GM12875 (cell line): Measurements from ENCODE around the gene MED29.

Source experiments
- H3K4me3 ChIP-seq: one replicate; pipeline ENCODE4 v1.5.1; 2011; ENCODE audit warnings: low read depth, low read length, control low read depth
- CTCF ChIP-seq: IDR thresholded peaks from 2 replicates; pipeline ENCODE4 v1.5.1; 2011; ENCODE audit warnings: low read depth, mild to moderate bottlenecking, control low read depth, inconsistent platforms, low read length, moderate library complexity, borderline replicate concordance; ENCODE audit not compliant: insufficient read depth

MED29 gene

GRCh38 chr19:39436350-39436716, 45.2 kb downstream of the MED29 start:
- no peak for TF ChIP-seq CTCF

DNA sequence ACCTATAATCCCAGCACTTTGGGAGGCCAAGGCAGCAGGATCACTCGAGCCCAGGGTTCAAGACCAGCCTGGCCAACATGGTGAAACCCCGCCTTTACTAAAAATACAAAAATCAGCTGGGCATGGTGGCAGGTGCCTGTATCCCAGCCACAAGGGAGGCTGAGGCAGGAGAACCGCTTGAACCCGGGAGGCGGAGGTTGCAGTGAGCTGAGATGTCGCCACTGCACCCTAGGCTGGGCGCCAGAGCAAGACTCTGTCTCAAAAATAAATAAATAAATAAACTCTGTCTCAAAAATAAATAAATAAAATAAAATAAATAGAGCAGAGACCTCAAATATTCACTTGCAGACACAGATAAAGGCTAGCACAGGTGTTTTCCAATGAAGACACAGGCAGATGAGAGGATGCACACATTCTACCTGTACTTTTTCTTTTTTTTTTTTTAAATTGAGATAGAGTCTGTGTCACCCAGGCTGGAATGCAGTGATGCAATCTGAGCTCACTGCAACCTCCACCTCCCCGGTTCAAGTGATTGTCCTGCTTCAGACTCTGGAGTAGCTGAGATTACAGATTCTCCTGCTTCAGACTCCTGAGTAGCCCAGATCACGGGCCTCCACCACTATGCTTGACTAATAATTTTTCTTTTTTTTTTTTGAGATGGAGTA, 47.2 kb downstream of the MED29 start:
- no peak for TF ChIP-seq CTCF
- no peak overlapping the region for H3K4me3 ChIP-seq

More at GRCh38 chr19:39436350-39436716, 45.2 kb downstream of the MED29 start:
- peak overlapping the region; percentile 55 for H3K4me3 ChIP-seq

DNA sequence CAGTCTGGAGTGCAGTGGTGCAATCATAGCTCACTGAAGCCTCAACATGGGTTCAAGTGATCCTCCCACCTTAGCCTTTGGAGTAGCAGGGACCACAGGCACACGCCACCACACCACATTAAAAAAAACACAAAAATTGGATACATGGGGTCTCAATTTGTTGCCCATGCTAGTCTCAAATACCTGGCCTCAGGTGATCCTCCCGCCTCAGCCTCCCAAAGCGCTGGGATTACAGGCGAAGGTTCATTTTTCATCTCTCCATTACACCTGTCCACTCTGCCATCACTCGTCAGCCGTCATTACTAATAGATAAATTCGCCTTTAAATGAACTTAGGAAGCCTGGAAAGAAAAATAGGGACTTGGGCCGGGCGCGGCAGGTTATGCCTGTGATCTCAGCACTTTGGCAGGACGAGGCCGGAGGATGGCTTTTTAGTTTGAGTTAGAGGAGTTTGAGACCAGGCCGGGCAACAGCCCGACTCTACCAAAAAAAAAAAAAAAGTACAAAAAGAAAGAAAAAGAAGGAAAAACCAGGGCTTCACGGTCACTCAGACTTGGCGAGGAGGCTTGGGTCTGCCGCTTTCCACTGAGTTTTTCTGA, 53.5 kb downstream of the MED29 start:
- H3K4me3 ChIP-seq: peak overlapping the region; percentile 99
- no peak for TF ChIP-seq CTCF

- peak within 1 kb of the TSS; percentile 99 for H3K4me3 ChIP-seq
- no peak for TF ChIP-seq CTCF
Measured at GRCh38 chr19:39445196-39446111, 54.3 kb downstream of the MED29 start, which contains the start of gene SUPT5H. SUPT5H (plus strand) TSS chr19:39445582; CDS start chr19:39445891, 309 bp downstream.

GRCh38 chr19:39446365-39447084, 55.3 kb downstream of the MED29 start:
- no peak for TF ChIP-seq CTCF
- H3K4me3 ChIP-seq: peak overlapping the region; percentile 99

DNA sequence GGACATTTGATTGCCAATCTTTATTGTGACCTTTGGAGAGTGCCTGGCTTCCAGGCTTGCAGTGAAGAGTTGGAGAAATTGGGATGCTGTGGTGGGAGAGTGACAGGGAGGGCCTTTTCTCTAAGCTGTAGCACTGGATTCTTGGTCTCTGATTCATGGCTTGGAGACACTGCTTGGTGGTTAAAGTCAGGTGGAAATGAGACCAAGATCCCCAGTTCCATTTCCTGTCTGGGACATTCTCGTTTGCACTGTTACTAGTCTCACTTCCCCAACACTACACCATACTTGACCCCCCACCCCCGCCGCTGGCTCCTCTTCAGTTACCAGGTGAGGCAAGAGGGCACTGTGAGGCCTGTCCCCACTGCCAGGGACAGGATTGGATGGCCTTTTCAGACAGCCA, 57.1 kb downstream of the MED29 start:
- no peak for TF ChIP-seq CTCF
- H3K4me3 ChIP-seq: peak overlapping the region; percentile 32
